Left renal pelvis (tissue), 4 donors: Measurements from ENCODE around the gene MDM2. TPM values are rescaled to one million over a fixed set of nuclear protein-coding genes. Genes with fewer than 3 reads are reported as not detected.
"Not testable (repeated sequence)": the region's sequence is repeated elsewhere in the genome, so short reads cannot be mapped to it uniquely, and the experiment has no call there.

ENCODE experiments used
- DNase-seq, 4 donors: peaks; one replicate each; pipeline ENCODE4 v3.0.0-alpha.2; 2013; ENCODE audit warnings: low read depth in 4 of 4, low spot score in 3 of 4
- polyA plus RNA-seq, 4 donors: library from polyadenylated mRNA; unstranded; fragments of 120-200 nt; gene quantifications; one replicate each; pipeline ENCODE4 v1.2.1, GENCODE V29; 2013; ENCODE audit not compliant: insufficient read length in 4 of 4

Gene MDM2
- polyA plus RNA-seq, 4 donors: 55.0 to 78.0 (median 73.9) TPM

- no peak for DNase-seq
Measured at GRCh38 chr12:68804657-68805591, 3.1 kb upstream of the MDM2 start.

GRCh38 chr12:68805592-68806120 is 2.3 kb upstream of the MDM2 start:
- no peak for DNase-seq

- no peak for DNase-seq
Measured at GRCh38 chr12:68806488-68807237, 1.3 kb upstream of the MDM2 start.

DNA sequence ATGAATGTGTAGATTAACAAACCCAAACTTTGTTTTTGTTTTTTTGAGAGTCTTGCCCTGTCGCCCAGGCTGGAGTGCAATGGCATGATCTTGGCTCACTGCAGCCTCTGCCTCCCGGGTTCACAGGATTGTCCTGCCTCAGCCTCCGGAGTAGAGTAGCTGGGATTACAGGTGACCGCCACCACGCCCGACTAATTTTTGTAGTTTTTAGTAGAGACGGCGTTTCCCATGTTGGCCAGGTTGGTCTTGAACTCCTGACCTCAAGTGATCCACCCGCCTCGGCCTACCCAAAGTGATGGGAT is 752 bp upstream of the MDM2 start:
- not testable (repeated sequence) for DNase-seq

DNA sequence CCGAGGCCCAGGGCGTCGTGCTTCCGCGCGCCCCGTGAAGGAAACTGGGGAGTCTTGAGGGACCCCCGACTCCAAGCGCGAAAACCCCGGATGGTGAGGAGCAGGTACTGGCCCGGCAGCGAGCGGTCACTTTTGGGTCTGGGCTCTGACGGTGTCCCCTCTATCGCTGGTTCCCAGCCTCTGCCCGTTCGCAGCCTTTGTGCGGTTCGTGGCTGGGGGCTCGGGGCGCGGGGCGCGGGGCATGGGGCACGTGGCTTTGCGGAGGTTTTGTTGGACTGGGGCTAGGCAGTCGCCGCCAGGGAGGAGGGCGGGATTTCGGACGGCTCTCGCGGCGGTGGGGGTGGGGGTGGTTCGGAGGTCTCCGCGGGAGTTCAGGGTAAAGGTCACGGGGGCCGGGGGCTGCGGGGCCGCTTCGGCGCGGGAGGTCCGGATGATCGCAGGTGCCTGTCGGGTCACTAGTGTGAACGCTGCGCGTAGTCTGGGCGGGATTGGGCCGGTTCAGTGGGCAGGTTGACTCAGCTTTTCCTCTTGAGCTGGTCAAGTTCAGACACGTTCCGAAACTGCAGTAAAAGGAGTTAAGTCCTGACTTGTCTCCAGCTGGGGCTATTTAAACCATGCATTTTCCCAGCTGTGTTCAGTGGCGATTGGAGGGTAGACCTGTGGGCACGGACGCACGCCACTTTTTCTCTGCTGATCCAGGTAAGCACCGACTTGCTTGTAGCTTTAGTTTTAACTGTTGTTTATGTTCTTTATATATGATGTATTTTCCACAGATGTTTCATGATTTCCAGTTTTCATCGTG is 612 bp downstream of the MDM2 start:
- peak in 3 of 4 donors; percentile 58 to 69 (median 64) for DNase-seq

DNA sequence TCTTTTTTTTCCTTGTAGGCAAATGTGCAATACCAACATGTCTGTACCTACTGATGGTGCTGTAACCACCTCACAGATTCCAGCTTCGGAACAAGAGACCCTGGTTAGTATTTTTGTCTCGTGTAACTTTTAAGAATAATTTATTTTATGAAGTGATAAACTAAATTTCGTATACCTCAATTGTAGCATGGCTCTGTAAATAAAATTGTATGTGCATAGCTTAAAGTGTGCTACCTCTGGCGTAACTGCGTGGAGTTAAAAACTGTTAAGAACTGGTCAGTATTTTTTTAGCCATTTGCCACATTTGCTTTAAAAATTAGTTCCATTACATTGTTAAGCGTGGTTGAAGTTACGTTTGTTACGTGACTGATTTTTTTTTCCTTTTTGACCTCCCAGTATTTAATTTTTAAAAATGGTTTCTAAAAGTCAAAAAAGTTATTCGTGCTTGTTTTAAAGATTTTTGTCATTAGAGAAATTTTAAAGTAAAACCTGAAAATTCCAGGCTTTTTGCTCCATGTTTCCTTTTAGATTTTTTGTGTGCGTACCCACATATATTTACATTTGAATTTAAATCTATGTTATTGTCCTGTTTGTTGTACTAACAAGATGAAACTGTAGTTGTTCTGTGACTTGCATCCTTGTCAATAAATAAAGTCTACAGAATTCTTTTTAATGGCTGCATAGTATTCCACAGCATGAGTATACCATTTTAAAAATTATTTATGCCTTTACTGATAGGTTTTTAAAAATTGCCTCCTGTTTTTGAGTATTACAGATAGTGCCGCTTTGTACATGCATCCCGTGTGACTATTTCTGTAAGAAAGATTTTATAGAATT is 1.4 kb downstream of the MDM2 start:
- DNase-seq: no peak

- DNase-seq: not testable (repeated sequence)
Measured at GRCh38 chr12:68810027-68810389, 2.0 kb downstream of the MDM2 start.

GRCh38 chr12:68811573-68811972 is 3.6 kb downstream of the MDM2 start:
- not testable (repeated sequence) for DNase-seq

DNA sequence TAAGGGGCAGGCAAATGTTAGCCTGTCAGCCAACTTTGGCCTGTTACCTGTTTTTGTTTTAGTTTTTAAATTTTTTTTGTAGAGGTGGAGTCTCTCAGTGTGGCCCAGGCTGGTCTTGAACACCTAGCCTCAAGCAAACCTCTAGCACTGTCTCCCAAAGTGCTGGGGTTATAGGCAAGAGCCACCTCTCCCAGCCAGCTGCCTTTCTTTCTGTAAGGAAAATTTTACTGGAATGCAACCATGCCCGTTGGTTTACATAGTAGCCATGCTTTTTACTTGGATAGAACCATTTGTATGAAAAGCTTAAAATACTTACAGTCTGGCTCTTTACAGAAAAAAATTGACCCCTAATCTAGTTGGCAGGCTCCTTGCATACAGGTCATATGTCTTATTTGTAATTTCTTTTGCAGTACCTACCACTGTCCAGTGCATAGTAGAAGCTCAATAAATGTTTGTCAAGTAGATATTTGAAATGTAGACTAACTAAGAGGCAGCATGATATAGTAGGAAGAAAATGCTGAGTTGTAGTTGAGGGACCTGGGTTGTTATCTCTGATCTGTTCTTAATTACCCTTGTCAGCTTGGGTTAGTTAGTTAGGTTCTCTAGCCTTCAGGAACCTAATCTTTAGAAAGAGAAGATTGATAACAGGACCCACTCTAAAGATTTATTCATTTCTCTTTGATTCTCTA is 4.7 kb downstream of the MDM2 start:
- no peak for DNase-seq

GRCh38 chr12:68813242-68813593 is 5.2 kb downstream of the MDM2 start:
- no peak for DNase-seq

DNA sequence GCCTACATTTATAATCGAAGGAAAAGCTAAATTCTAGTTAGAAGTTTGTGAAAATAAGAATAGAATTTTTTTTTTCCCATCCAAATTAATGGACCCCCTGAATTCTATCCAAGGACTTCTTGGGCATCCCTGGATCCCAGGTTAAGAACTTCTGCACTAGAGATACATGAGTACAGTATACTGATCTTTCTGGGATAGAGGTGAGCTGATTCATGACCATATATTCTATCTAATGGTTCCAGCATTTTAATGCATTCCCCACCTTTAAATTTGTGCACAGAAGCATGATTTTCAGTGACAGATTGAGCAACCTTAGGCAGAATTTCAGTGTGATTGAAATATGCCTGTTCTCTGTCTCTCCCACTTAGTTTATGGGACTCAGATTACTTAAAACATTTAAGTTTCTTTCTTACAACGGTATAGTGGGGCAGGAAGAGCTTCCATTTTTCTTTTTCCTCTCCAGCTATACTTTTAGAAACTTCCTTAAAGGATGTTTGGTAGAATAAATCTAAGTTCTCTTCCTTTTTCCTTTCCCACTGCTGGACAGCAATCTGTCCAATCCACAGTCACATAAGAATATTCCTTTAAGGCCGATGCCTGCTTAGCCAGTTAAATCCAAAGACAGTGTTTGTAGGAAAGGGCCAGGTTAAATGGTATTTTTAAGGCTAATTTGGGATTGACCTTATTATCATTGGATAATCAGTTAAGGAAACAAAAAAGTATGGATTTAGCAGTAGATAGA is 6.7 kb downstream of the MDM2 start:
- DNase-seq: no peak

- DNase-seq: no peak
Measured at GRCh38 chr12:68815232-68815927, 7.4 kb downstream of the MDM2 start.

DNA sequence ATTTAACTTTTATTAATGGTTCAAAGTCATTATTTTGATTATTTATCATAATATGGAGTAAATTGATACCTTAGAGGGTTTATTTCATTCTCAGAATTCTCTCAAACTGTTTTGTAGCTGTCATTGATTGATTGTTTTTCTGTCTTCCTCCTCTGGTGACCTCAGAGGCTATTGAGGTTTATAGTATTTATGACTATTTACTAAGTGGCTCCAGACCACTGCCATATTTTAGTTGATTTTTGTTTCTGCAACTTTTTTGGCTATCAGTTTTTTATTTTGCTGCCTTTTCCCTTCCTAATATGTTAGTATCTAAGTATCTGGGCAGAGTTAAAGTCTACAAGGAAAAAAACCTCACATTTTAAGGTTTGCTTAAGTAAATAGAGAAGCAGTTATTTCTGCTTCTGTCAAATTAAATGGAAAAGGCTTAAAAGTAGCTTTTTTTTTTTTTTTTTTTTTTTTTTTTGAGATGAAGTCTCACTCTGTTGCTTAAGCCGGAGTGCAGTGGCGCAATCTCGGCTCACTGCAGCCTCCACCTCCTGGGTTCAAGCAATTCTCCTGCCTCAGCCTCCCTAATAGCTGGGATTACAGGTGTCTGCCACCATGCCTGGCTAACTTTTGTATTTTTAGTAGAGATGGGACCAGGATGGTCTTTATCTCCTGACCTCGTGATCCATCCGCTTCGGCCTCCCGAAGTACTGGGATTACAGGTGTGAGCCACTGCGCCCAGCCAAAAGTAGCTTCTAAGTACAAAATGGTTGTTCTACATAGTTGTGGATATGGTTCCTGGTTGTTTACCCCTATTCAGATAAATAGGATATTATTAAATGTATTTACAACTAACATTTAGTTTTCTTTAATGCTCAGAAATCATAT is 8.2 kb downstream of the MDM2 start:
- no peak for DNase-seq

DNA sequence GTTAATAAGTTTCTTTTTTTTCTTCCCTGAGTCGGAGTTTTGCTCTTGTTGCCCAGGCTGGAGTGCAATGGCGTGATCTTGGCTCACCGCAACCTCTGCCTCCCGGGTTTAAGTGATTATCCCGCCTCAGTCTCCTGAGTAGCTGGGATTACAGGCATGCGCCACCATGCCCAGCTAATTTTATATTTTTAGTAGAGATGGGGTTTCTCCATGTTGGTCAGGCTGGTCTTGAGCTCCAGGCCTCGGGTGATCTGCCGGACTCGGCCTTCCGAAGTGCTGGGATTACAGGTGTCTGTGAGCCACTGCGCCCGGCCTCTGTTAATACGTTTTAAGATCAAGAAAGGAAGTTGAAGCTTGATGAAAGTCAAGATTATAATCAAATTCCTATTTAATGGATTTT is 11.5 kb downstream of the MDM2 start:
- DNase-seq: not testable (repeated sequence)

DNA sequence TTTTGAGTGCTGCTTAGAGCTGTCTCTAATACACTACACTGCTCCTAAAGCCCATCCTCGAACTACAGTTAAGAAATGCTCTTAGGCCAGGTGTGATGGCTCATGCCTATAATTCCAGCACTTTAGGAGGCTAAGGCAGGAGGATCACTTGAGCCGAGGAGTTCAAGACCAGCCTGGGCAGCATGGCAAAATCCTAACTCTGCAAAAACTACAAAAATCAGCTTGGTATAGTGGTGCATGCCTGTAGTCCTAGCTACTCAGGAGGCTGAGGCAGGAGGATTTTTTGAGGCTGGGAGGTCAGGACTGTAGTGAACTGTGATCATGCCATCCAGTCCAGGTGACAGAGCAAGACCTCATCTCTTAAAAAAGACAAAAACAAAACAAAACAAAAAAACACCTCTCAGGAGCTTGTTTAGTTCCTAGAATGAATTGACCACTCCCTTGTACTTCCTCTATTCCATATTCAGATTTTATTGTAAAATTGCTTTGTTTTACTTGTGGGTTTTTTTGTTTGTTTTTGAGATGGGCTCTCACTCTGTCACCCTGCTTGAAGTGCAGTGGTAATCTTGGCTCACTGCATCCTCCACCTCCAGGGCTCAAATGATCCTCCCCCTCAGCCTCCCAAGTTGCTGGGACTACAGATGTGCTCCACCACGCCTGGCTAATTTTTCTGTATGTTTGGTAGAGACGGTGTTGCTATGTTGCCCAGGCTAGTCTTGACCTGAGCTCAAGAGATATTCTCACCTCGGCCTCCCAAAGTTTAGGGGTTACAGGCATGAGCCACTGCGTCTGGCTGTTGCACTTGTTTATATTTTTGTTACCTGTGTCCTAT is 13.6 kb downstream of the MDM2 start:
- no peak for DNase-seq

- DNase-seq: no peak
Measured at GRCh38 chr12:68823696-68824095, 15.7 kb downstream of the MDM2 start.
